ENCODE results near the gene TBC1D14.

GRCh38 chr4:7020856-7021255 is 111.2 kb downstream of the TBC1D14 start:
- no peak for TF ChIP-seq CTCF (IDR thresholded peaks at IDR 0.05 in 8 of 11, conservative IDR thresholded peaks at IDR 0.05 in 3 of 11)
- TF ChIP-seq POLR2AphosphoS5 (IDR thresholded peaks at IDR 0.05) = no peak

Measured in spleen (tissue), 7 donors.